MM.1S (cell line): ENCODE measurements around the gene MYD88.

ENCODE experiments used
- CTCF ChIP-seq: fragments of 300-600 bp; sonication (generic); IDR thresholded peaks from 2 replicates; pipeline ENCODE4 v1.5.1; 2016; ENCODE audit warnings: antibody characterized with exemption, low read length, mixed read lengths
- EZH2phosphoT487 ChIP-seq: fragments of 300-600 bp; sonication (generic); IDR thresholded peaks from 2 replicates; pipeline ENCODE4 v1.6.1; 2018; ENCODE audit warnings: antibody characterized with exemption, low read length

- TF ChIP-seq CTCF: no peak
- no peak for TF ChIP-seq EZH2phosphoT487
These were observed 10.2 kb upstream of the MYD88 start for GRCh38 chr3:38128303-38128655.
